Activated CD4-positive, alpha-beta T cell treated with anti-CD3 and anti-CD28 coated beads for 48 hours (primary cell): ENCODE measurements around the gene FHIT.
"Not testable (repeated sequence)": the region's sequence is repeated elsewhere in the genome, so short reads cannot be mapped to it uniquely, and the experiment has no call there.

Experiments used
- DNase-seq: peaks from one replicate; pipeline ENCODE4 v3.0.0-alpha.2; 2020

Gene FHIT

GRCh38 chr3:59946401-59946800 is 1304.9 kb downstream of the FHIT start:
- DNase-seq, result no peak

GRCh38 chr3:59940718-59941117 is 1310.5 kb downstream of the FHIT start:
- DNase-seq, result no peak

DNA sequence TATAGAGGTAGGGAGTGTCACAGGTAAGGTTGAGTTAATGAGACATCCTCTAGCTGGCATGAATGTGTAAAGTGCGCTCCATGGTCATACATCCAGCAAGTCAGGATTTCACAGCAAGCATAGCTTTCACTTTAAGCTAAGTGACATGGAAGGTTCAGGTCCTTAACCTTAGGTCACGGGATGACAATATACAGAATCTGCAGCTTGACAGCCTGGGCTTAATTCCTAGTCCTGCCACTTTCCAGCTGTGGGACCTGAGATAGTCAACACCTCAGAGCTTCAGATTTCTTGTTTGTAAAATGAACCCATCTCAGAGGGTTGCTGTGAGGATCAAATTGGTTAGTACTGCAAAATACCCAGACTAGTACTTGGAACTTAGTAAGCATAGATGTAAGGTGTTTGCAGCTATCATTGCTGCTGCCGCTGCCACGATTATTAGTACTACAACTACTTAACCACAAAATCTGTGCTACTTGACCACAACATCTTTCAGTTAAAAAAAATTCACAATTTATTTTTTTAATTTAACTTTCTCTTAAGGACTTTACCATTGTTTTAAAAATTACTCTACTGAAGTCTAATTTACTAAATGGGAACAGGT is 1311.3 kb downstream of the FHIT start:
- DNase-seq, result no peak

DNA sequence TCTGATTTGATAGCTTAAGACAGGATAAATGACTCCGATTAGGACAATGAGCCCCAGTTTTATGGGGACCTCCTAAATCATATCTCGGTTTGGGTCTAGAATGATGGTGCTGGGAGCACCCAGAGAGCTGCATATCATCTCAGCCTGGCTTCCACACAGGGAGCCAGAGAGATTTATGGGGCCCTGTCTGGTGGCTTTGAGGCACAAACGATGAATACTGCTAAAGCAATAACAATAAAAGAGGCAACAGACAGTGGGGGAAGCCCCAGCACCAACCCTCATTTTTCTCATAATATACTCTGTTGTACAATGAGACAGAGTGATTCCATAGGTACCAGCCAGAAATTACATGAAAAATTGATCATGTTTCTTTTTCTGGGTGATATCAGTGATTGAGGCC is 1312.4 kb downstream of the FHIT start:
- no peak for DNase-seq

DNA sequence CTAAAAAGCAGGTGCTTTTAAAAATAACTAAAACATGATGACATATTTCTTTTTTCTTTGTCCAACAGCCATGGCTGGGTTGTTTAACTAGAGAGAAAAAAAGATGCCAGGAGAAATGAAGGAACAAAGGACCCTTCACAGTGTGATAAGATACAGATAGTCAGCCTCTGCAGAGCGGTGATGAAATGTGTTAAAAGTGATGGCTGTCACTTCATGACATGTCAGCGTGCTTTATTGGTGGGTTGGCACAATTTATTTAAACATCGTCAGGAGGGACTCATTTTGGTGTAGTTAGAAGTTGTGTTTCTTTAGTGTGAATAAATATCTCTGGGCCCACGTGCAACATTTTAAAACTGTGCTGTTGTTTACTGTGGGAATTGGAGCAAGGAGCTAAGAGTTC is 1314.1 kb downstream of the FHIT start:
- DNase-seq, result no peak

DNA sequence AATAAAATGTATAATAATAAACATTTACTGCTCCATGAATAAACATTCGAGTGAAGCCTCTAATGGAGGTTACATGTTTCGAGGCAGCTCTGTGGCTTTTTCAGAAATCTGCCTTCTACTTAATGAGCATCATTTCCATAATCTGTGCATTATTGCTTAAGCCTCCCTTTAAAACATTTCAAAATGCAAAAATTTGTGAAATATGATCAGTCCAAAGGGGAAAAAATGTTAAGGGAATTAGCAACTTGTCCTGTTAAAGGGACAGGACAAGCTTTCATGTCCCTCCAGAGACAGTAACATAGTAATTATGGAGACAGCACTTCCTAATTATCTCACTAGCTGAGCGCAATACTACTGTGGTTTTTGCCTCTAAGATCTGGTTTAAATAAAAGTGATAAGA is 1314.8 kb downstream of the FHIT start:
- no peak for DNase-seq

DNA sequence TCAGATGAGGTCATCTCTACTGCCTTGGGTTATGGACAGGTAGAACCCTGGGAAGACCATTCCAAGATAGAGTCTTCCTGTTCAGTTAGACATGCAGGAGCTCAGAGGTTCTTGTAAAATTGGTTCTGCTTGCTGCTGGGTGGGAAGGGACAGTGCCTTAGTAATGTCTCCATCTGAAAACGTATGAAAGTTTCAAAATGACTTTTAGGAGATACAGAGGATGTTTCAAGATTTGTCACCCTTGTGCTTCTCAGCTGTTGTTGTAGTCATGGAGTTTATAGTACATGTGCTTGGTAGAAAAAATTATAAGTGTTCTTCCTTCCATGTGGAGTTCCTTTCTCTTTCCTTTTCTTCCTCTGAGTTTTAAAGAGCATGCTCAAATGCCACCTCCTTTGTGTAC is 1316.2 kb downstream of the FHIT start:
- peak; percentile 33 for DNase-seq

- DNase-seq, result not testable (repeated sequence)
Measured at GRCh38 chr3:59934560-59934959, 1316.7 kb downstream of the FHIT start.

DNA sequence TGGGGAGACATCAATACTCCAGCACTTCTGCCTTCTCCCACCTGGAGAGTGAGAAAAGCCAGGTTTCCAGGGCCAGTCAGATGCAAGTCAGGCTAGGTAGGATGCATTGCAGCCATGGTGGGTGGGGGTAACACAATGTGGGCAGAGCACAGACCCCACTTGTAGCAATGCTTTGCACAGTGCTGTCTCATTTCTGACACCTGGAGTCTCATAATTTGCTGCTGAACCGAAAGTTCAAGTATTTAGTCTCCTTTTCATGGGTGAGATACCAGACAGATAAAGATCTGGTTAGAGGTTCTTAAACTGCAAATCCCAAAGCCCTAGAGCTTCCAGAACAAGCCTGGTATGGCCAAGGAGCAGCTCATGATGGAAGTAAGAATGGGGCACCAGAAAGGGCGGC is 1321.1 kb downstream of the FHIT start:
- DNase-seq, result no peak

GRCh38 chr3:59927056-59927455 is 1324.2 kb downstream of the FHIT start:
- no peak for DNase-seq

DNA sequence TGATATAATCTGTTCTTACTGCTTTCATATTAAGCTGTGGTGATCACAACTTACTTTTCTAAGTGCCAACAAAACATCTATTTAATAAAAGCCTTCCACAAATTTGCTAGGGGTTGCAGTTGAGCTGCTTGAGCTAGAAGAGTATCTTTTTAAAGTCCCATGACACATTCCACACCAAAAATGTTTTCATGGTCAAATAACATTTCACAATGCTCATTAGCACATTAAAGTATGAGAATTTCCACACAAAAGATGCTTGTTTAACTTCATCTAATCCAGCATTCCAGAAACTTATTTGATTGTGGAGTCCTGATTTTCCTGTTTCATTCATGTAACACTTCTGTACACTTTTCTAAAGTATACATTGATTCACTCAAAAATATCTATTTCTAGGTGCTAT is 1325.3 kb downstream of the FHIT start:
- no peak for DNase-seq

DNA sequence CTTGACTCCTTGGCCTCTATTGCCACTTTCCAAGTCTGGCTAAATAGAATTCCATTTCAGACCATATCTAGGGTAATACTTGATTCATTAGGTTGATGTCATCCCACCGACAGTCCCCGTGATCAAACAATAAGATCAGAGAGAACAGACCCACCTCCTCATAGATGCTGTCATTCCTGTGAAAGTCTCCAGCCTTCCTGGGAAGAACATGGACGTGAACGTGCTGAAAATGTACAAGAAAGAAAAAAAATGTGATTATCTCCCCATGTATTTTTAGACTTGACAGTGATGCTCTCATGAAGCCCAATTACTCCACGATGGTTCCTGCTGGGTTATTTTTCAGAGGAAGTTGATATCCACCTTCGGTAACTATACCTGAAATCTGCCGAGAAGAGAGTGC is 1329.1 kb downstream of the FHIT start:
- DNase-seq, result no peak

DNA sequence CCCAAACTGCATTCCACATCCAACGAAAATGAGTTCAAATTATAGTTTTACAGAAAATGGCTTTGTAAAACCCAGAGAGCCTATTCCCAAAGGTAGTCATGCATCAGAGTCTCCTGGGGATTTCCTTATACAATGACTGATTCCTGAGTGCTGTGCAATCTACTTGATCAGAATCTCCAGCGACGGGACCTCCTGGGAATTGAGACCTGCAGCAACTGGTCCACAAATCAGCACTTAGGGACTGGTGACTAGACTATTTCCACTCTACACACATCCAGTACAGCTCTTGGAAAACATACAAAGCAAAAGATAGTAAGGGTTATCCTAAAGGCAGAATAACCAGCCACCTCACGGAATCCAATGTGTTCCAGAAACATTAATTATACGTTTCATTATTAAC is 1330.4 kb downstream of the FHIT start:
- DNase-seq, result no peak

- DNase-seq, result no peak
Measured at GRCh38 chr3:59919586-59919985, 1331.7 kb downstream of the FHIT start.

DNA sequence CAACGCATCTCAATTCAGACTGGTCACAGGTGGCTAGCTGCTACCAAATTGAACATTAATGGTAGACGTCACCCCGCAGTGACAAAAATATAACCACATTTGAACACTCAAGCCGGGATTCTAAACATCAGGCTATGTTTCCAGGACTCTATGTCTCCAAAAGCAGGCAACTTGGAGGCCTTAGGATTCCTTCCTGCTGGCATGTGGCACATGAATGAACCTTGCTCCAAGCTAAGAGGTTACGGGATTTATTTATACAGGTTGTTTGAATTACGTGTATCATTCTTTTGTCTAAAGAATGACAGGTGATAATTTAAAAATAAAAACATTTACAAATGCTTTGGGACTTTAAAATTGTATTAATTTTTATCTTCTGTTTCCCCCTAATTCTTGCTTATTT is 1337.0 kb downstream of the FHIT start:
- DNase-seq, result no peak

DNA sequence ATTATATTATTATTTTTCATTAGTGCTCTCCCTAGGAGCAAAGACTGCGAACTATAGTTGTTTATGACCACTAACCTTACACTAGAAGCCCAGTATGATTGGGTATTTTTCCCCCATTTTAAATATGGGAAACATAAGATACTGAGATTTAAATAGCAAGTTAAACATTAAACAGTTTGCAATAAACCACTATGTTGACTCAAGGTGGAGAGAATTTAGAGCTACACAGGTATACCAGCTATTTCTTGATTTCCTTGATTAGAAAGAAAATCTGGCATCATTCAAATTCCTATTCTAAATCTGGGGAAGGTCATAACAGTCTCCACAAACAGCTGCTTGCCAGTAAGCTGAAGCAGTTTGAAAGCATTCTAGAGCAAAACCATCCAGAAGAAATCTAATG is 1337.6 kb downstream of the FHIT start:
- DNase-seq, result no peak

- no peak for DNase-seq
Measured at GRCh38 chr3:59908701-59909100, 1342.6 kb downstream of the FHIT start.

GRCh38 chr3:59908280-59908679 is 1343.0 kb downstream of the FHIT start:
- no peak for DNase-seq

DNA sequence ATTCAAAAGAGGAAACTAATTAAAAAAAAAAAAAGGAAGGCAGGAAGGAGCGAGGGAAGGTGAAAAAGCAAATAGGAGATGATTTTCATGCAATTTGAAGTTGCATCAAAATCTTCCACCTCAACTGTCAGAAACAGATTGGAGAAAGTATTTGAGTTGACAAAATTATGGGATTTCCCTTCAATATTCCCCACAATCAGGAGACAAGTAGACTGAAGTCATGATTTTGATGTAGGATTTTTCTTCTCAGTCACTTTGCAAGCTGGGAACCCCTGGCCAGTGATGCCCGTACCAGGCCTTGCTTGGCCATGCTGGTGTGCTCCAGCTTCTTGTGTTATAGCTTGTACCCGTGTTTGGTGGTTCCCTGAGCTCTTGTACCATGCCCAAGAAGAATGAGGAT is 1347.0 kb downstream of the FHIT start:
- no peak for DNase-seq

DNA sequence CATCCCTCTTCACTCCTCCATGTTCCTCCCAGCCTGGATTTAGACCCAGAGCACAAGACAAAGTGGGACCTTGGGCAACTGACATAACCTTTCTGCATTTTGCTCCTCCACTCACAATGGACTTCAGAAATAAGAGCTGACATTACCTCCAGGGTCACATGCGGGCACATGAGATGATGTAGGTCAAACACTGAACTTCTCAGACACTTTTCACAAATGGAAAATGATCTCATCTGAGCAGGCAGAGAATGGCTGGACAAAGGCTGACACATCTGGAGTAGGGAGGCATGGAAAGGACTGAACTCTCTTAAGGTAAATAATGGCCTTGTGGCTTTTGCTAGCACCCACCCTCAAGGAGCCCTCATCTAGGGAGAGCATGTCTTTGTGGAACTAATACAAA is 1352.2 kb downstream of the FHIT start:
- no peak for DNase-seq

DNA sequence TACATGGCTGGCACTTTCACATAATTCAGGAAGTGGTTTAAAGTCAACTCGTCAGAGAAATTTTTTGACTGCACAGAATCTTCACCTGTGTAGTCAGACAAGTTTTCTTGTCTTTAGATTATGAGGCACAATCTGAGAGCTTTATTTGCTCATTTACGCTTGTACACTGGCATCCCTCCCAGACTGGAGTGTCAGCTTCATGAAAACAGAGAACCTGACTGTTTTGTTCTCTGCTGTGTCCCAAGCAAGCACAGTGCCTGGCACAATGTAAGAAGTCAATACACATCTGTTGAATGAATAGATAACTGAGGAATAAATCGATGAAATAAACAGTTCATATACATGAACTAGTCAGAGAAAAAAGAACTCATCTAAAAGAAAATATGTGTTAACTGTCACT is 1355.3 kb downstream of the FHIT start:
- DNase-seq, result no peak

DNA sequence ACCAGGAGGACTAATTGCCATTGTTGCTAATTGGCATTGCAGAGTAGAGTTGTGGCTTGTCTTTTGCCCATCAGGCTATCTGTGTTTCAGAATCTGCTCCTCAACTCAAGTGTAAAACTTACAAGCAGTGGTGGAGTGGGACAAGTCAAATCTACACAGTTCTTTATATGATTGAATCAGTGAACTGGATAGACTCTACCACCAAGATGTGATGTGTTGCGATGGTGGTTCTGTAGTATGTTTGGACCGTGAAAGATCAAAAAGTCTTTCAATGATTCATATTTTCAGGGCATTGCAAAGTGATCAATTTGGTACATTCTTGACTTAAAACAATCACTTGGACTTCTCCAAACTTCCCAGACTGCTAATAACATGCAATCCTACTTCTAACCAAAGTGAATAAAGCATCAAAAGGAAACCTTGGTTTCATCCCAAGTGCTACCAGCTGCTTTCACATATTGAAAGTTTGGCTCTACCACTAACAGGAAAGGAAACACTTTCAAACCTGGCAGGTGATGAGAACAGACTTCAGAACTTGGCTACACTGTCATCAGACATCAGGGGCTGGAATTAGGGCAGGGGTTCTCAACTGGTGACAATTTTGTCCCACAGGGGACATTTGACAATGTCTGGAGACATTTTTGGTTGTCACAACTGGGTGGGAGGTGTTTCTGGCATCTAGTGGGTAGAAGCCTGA is 1356.7 kb downstream of the FHIT start:
- DNase-seq, result no peak

- DNase-seq, result no peak
Measured at GRCh38 chr3:59890639-59891038, 1360.6 kb downstream of the FHIT start.

- no peak for DNase-seq
Measured at GRCh38 chr3:59886790-59887189, 1364.5 kb downstream of the FHIT start.

- no peak for DNase-seq
Measured at GRCh38 chr3:59885899-59886400, 1365.3 kb downstream of the FHIT start.
